ENCODE data around the gene DAP3. TPM values are rescaled to one million over a fixed set of nuclear protein-coding genes. Genes with fewer than 3 reads are reported as not detected.

The DAP3 gene
- total RNA-seq, 1 experiment from 2014 or later = 136 TPM

- BruUV-seq (replicated peaks) = no TSS peak
- TF ChIP-seq CTCF (IDR thresholded peaks at IDR 0.05) (no peak), POLR2AphosphoS5 (IDR thresholded peaks at IDR 0.05; ENCODE audit: low read depth, low read length) (no peak), SIN3A (IDR thresholded peaks at IDR 0.05; ENCODE audit: borderline replicate concordance, insufficient read depth, low read depth, low read length) (no peak), TCF7L2 (IDR thresholded peaks at IDR 0.05; ENCODE audit: low read depth, low read length) (no peak), REST (IDR thresholded peaks at IDR 0.05; ENCODE audit: insufficient read depth in 1 of 2, low read depth in 2 of 2, low read length in 1 of 2) (no peak)
- intact Hi-C loops (cut with micrococcal nuclease; ENCODE audit: unreplicated experiment) (no loop called here), in situ Hi-C loops (cut with HindIII; ENCODE audit: low pct_unique_long_range_greater_than_20kb, low sequenced_read_pairs) (no loop called here)
- no peak for DNase-seq (ENCODE audit: low read depth, low spot score)
- Histone ChIP-seq H3K36me3 (ENCODE audit: control insufficient read depth, insufficient read depth, low read length) (peaks cover 30% of the 10 kb centered on the region), H3K4me3 (ENCODE audit: low read depth in 2 of 2, low read length in 2 of 2) (no peak overlapping the region), H3K9me3 (ENCODE audit: control insufficient read depth, insufficient read depth, low read depth, low read length) (no peaks in the 10 kb centered on the region), H3K27ac (ENCODE audit: low read length) (no peak overlapping the region), H3K27me3 (ENCODE audit: control insufficient read depth, insufficient read depth, low read length) (no peaks in the 10 kb centered on the region), H3K4me1 (ENCODE audit: control insufficient read depth, insufficient read depth, low read length) (no peaks in the 10 kb centered on the region)
- ChIA-PET CTCF (no interaction called here), POLR2A (interaction anchor here (0.6 kb wide), 1 partner anchor 186 kb away, joined by 6 read pairs; no protein-coding TSS in a partner anchor)
- no peak for ATAC-seq
Observed at GRCh38 chr1:155671750-155672149, 17.1 kb upstream of the DAP3 start.

GRCh38 chr1:155673003-155673402 is 15.9 kb upstream of the DAP3 start:
- H3K9me3 ChIP-seq (ENCODE audit: control insufficient read depth, insufficient read depth, low read depth, low read length) = no peaks in the 10 kb centered on the region
- DNase-seq (ENCODE audit: low read depth, low spot score) (no peak), ATAC-seq (no peak)
- peaks cover 38% of the 10 kb centered on the region for H3K36me3 ChIP-seq (ENCODE audit: control insufficient read depth, insufficient read depth, low read length)
- POLR2A ChIA-PET = no interaction called here
- intact Hi-C loops (cut with micrococcal nuclease; ENCODE audit: unreplicated experiment) = no loop called here
- no peaks in the 10 kb centered on the region for H3K27me3 ChIP-seq (ENCODE audit: control insufficient read depth, insufficient read depth, low read length)
- CTCF ChIA-PET = no interaction called here
- in situ Hi-C loops (cut with HindIII; ENCODE audit: low pct_unique_long_range_greater_than_20kb, low sequenced_read_pairs) = no loop called here
- BruUV-seq (replicated peaks) = no TSS peak
- no peak overlapping the region for H3K4me3 ChIP-seq (ENCODE audit: low read depth in 2 of 2, low read length in 2 of 2)
- H3K27ac ChIP-seq (ENCODE audit: low read length) = no peak overlapping the region
- H3K4me1 ChIP-seq (ENCODE audit: control insufficient read depth, insufficient read depth, low read length) = no peaks in the 10 kb centered on the region
- TF ChIP-seq POLR2AphosphoS5 (IDR thresholded peaks at IDR 0.05; ENCODE audit: low read depth, low read length) (no peak), REST (IDR thresholded peaks at IDR 0.05; ENCODE audit: insufficient read depth in 1 of 2, low read depth in 2 of 2, low read length in 1 of 2) (no peak), CTCF (IDR thresholded peaks at IDR 0.05) (no peak), SIN3A (IDR thresholded peaks at IDR 0.05; ENCODE audit: borderline replicate concordance, insufficient read depth, low read depth, low read length) (no peak)
